OCI-LY3 (cell line): ENCODE measurements around the gene CLRN2.

ENCODE experiments used
- EZH2phosphoT487 ChIP-seq: fragments of 200-600 bp; shearing (Covaris generic); IDR thresholded peaks from 2 replicates; pipeline ENCODE4 v1.6.1; 2018; ENCODE audit warnings: antibody characterized with exemption, mixed run types, low read depth
- TF ChIP-seq, protein P1 (sequence below): fragments of 200-600, 300-600 bp; sonication (generic); IDR thresholded peaks from 2 replicates; pipeline ENCODE4 v1.5.1; 2014; ENCODE audit warnings: antibody characterized with exemption, low read length, low read depth

GRCh38 chr4:17500574-17500973, 14.4 kb upstream of the CLRN2 start:
- TF ChIP-seq, protein P1, sequence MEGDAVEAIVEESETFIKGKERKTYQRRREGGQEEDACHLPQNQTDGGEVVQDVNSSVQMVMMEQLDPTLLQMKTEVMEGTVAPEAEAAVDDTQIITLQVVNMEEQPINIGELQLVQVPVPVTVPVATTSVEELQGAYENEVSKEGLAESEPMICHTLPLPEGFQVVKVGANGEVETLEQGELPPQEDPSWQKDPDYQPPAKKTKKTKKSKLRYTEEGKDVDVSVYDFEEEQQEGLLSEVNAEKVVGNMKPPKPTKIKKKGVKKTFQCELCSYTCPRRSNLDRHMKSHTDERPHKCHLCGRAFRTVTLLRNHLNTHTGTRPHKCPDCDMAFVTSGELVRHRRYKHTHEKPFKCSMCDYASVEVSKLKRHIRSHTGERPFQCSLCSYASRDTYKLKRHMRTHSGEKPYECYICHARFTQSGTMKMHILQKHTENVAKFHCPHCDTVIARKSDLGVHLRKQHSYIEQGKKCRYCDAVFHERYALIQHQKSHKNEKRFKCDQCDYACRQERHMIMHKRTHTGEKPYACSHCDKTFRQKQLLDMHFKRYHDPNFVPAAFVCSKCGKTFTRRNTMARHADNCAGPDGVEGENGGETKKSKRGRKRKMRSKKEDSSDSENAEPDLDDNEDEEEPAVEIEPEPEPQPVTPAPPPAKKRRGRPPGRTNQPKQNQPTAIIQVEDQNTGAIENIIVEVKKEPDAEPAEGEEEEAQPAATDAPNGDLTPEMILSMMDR, result no peak
- TF ChIP-seq EZH2phosphoT487, result no peak
